IPS-NIHi7 (cell line): ENCODE measurements around the gene KLF1.

Source experiments
- DNase-seq: peaks from one replicate; pipeline ENCODE4 v3.0.0; 2012; ENCODE audit warnings: mixed read lengths; ENCODE audit errors: extremely low spot score

The KLF1 gene

GRCh38 chr19:12838182-12838885 lies 48.7 kb downstream of the KLF1 start, which contains the start of gene MAST1:
Gene MAST1 (plus strand): TSS chr19:12838515. CDS start chr19:12838573, 58 bp downstream.
- peak; percentile 75 for DNase-seq

GRCh38 chr19:12837225-12837624 lies 49.8 kb downstream of the KLF1 start:
- DNase-seq: no peak

DNA sequence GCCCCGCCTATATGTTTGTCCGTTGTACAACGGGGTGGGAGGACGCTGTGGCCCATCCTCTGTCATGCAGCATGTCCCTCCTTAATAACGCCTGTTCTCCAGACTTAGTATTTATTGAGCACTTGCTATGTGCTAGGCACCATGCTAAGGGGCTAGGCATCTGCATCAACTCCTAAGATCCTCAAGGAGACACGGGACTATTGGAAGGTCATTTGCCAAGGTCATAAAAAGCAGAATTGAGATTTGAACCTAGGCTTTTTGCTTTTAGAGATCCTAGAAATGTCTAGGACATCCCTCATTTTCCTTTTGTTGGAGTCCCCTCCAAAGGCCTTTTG lies 50.5 kb downstream of the KLF1 start:
- DNase-seq: no peak

DNA sequence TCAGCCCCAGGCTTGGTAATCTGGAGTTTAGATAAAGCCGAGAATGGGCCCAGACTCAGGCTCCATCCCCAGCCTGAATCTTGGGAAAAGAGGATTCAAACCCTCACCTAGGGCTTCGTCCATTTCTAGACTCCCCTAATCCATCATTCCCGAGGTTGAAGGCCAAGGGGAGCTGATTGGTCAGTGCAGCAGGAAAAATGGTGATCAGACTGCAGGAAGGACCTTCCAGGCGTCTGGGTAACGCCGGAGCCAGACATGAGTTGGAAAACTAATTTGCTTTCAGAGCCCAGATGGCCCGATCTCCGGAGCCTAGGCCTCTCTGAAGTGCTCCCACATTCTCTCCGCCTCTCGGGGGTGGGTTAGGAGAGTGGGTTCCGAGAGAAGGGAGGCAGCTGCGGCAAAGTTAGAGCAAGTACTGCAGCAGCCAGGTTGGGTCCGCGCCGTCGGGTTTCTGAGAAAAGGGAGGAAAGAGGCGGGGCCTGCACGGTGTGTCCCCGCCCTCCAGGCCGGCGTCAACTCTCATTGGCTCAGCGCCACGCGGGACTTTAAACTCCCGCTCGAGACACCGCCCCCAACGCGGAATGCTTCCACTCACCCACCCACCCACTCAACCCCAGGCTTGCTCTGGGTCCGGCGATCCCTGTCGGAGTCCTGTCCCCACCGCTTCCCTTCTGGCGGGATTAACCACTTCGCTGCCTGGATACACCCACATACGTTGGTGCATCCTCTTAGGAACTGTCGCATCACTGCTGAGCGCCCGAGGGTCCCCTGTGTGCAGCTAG lies 51.8 kb downstream of the KLF1 start:
- peak; percentile 50 for DNase-seq

- no peak for DNase-seq
Observed at GRCh38 chr19:12834566-12834943, 52.4 kb downstream of the KLF1 start, which contains the start of gene RTBDN. Gene RTBDN (minus strand): TSS chr19:12834579. CDS start chr19:12829979, 4,600 bp downstream.
